HG03521 (cell line): ENCODE data around the gene CADPS2.

Experiments
- ATAC-seq: cut with Tn5 transposase; IDR thresholded peaks from one replicate; pipeline ENCODE4 v1.9.1; 2021; ENCODE audit warnings: mild to moderate bottlenecking, moderate library complexity; ENCODE audit not compliant: unreplicated experiment

Gene CADPS2

GRCh38 chr7:122327969-122328368 is 558.3 kb downstream of the CADPS2 start:
- ATAC-seq = no peak

DNA sequence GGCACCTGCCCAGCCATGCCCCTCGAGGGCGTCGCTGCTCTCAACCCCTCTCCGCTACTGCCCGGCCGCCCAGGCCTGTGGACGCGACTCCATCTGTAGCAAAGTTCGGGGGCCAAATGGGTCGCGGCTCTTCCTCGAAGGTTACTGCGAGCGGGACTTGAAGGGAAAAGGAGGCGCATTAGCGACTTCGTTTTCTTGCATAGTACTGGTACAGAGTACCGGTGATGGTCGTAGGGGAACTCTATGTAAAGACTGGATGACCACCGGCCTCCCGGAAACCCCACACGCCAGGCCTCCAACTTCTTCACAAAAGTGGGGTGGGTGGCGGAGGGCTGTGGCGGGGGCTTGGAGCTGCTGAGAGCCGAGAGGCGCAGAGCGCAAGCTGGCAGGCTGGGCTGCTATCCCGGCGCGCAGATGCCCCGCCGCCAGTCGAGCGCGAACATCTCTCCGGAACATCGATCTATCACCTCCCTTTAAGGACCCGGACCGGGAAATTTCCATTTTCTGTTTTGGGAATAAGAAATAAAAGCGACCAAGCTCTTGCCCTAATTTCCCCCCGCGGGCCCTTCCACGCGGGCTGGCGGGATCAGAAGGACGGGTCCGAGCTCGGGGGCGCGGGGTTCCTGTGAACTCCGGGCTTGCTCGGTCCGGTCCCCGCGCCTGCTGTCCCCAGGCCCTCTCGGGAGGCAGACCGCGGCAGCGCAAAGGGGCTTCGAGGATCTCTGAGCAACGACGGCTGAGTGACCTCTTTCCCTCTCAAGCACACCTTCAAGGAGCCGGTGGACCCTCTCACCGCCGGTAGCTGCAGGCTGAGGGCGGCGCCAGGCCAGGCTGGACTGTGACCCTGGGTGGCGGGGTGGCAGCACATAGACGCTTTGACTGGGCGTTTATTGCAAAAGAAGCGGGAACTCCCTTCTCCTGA is 569.5 kb downstream of the CADPS2 start:
- ATAC-seq = no peak

DNA sequence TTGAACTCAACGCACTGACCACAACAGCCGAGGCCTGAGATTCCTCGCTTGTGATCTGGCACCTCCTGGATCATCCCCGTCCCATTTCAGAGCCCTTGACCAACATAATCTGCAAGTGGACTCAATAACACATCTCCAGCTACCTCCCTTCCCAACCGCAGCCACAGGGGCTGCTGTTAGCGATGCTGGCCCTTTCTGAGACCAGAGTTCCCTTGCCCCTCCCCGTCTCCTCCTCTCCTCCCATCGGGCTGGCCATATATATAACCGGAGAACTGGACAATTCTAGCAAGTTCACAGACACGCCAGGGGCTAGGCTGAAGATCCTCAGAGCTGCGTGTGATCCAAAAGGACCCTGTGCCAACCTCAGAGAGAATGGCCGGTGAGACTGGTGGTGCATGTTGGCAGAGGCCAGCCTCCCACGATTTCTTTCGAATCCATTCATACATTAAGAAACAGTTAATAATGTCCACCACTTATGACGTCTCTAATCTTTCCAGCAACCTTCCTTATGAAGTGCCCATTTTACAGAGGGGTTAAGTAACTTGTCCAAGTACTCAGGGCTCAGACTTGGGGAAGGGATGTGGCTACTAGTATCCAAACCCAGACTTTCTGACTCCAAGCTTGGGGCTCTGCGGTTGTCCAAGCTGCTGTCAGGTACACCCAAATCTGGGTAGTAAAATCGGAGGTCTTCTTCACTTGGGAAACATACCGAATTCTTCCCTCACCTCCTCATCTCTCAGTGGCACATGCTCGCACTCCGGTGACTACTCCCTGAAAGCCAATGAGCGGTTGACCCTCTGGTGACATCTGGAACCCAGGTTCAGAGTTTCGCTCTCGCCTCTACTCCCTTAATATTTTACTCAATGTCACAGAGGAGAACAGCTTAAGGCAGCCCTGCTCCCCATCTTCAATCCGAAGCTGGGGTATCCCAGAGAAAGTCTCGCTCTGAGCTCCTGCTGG is 570.5 kb downstream of the CADPS2 start:
- no peak for ATAC-seq

DNA sequence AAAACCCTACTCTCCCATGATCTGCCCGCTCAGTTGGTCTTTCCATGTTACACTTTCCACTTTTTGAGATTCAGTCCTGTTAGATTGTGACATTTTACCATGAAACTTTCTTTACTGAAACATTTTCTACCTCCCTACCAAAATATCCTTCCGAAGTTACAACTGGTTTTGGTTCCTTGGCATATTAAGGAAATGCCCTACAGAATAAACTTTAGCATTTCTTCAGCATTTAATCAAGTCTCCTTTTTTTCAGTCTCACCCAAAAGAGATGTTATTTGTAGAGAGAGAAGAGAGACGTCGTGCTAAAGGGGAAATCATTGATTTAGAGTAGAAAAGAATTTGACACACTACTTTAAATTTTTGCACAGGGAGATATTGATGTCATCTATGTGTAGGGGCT is 572.0 kb downstream of the CADPS2 start:
- ATAC-seq = no peak

- no peak for ATAC-seq
These were observed 573.5 kb downstream of the CADPS2 start for GRCh38 chr7:122312789-122313188.

GRCh38 chr7:122311734-122312450 is 574.4 kb downstream of the CADPS2 start:
- ATAC-seq = no peak

GRCh38 chr7:122311050-122311700 is 575.1 kb downstream of the CADPS2 start:
- no peak for ATAC-seq

- ATAC-seq = peak; percentile 50
These were observed 575.9 kb downstream of the CADPS2 start for GRCh38 chr7:122310119-122311021.

DNA sequence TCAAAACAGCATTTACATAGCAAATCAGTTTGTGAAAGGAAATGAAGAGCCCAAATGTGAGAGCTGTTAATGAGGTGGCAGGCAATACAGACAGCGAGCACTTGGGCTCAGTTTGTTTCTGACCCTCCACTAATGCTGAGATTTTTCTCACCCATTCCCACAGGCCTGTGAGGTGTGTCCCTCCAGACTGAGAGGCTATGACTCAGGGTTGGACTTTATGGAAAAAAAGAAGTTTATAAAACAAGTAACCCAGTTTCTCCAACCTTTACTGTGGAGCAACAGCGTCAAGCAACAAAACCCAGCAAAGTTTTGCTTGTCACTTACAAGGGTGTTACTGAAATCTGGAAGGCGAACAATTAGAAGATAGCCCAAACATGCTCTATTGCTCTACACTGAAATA is 576.8 kb downstream of the CADPS2 start:
- no peak for ATAC-seq

GRCh38 chr7:122307228-122307621 is 579.0 kb downstream of the CADPS2 start:
- no peak for ATAC-seq

DNA sequence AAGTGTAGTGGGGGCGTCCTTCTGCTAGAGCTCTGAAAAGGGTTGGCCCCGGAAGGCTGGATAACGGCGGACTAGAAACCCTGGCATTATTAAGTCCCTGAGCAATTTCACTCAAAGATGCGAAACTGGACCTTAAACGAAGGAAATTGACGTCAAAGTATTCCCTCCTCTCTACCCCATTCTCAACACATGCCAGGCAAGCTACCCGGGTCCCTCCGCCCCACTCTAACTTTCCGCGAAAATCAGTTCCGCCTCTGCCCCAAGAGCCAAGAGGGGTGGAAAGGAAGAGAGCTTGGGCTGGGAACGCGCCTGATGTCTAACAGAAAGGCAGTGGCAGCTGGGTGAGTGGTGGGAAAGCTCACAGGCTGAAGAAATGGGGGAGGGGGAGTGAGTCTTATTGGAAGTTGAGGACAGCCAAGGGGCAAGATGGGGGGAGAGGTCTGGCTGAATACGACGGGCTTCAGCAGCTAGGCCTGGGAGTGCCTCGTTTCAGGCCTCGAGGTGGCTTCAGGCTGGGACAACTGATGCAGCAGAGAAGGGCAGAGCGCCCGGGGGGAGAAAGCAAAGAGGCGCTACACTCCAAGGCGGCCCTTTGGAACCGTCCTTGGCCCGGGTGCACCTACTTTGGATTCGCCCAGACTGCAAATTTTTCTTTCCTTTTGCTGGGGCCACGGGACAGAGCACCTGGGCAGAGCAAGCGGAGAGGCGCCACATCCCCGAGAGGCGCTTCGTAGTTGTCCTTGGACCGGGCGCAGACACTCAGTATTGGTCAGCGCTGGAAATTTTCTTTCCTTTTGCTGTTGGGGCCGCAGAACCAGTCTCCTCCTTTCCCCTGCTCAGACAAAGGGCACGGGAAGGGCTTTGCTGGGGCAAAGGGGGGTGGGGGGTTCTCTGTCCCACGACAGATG is 579.7 kb downstream of the CADPS2 start:
- no peak for ATAC-seq

GRCh38 chr7:122305475-122306319 is 580.6 kb downstream of the CADPS2 start:
- ATAC-seq = no peak

- ATAC-seq = no peak
These were observed 581.3 kb downstream of the CADPS2 start for GRCh38 chr7:122304996-122305421.

GRCh38 chr7:122304319-122304975 is 581.8 kb downstream of the CADPS2 start, which contains the start of gene FEZF1:
Gene FEZF1, minus strand, starts transcription at chr7:122304750. Its CDS starts 313 bp downstream, at chr7:122304437.
- no peak for ATAC-seq

DNA sequence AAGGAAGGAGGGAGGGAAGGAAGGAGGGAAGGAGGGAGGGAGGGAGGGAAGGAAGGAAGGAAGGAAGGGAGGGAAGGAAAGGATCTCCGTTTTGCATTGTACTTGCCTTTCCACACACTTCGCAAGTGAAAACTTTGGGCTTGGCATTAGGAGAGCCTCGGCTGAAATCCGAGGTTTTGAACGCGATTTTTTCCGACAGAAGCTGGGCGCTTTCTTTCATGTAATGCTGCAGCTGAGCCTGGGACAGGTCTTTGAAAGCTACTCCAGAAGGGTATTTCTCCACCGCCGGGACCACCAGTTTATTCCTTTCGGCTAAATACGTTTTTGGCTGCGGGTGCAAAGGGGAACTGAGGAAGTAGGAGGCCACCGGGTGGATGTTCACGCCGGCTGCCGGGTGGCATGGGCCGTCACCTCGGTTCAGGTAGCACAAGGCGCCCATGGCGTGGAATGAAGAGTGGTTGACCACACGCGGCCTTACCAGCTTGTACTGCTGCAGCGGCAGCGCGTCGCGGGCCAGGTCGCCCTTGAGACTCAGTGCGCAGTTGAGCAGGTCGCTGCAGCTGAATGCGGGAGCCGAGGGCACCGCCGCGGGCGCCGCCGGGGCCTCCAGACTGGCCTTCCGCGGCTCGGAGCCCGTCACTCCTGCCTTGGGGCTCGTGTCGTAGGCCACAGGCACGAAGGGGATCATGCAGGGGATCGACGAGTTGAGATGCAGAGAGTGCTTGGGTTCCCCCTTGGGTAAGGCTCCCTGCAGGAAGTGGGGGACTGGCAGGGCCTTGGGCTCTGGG is 582.5 kb downstream of the CADPS2 start:
- ATAC-seq = no peak
